Fibroblast of skin of right biceps (primary cell): Measurements from ENCODE around the gene CTDP1.

Experiments used
- DNase-seq: peaks from one replicate; pipeline ENCODE4 v3.0.0-alpha.2; 2013

Gene CTDP1

DNA sequence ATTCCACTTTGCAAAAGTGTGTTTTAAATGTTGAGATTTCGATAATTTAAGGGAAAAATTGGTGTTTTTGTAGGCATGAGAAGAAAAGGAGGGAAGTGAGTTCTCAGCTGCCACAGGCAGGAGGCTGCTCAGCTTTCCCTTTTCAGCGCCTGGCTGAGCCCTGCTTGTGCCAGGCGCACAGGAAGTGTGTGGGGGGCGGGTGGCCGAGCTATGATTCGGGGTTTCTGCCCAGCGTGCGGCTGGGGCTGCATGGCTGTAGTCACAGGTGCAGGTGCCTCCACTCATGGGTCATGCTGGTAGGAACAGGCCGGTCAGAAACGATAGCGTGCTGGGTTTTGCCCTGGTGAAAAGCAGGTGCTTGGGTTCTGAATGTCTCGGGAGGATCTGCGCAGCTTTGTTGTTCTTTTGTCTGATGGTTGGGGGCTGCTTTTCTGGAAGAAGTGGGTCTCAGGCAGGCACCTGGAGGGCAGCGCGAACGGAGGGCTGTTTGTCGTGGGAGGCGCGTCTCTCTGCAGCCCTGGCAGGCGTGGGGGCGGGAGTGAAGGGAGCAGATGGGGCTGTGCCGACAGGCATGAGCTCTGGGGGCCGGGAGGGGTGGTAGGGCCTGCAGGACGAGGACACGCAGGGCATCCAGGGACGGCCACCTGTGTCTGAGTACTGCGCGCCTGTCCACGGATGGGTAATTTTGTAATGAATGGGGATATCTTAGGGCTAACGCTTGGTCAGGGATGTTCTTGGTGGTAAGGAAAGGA, 120.2 kb downstream of the CTDP1 start:
- DNase-seq, result no peak

DNA sequence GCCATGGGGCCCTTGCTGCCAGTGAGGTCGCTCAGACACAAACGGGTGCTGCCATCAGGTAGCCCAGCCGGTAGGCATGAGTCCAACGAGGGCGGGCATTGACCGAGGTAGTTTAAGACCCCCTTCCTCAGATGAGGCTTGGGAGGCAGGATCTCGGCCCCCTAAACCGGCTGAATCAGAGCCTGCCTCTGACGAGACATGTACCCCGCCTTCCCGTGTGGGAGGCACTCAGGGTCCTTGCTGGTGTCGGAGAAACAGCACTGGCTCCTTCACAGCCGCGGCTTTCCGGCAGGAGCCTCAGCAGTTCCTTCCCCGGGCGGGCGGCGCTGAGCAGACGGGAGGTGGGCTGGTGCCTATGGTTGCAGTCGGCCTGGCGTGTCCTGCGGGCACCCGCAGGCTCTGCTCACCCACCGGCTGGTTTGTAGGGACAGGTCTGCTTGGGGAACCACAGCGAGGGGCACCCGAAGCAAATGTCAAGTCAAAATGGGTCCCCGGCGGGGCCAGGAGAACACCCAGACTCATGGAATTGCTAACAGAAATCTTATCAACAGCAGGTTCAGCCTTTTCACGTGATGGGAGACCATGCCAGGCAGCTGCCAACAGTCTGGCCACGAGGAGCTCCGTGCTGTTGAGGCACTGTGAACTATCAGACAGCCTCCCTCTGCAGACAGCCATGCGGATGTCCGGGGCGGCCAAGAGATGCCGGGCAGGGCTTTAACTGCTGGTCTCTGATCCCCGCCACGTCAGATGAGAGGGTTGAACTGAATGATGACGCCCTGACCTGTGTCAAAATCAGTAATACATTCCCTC, 121.0 kb downstream of the CTDP1 start:
- no peak for DNase-seq

GRCh38 chr18:79801217-79801616, 121.6 kb downstream of the CTDP1 start:
- no peak for DNase-seq

DNA sequence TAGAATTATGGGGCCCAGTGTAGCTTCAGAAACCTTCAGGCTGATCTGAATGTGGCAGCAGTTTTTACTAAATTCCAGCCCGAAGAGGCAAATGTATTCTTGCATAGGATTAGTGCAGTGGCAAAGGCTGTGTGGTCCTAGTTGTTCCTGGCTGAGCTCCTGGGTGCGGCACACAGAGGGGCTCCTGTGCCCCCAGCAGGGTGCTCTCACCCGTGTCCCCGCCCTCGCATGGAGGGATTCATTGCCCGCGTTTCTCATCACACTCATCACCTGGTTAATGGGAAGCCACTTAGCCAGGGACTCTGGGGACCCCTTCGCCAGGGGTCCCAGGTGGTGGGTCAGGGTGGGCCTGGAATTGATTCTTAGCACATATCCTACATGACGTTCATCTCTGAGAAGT, 122.0 kb downstream of the CTDP1 start:
- no peak for DNase-seq

DNA sequence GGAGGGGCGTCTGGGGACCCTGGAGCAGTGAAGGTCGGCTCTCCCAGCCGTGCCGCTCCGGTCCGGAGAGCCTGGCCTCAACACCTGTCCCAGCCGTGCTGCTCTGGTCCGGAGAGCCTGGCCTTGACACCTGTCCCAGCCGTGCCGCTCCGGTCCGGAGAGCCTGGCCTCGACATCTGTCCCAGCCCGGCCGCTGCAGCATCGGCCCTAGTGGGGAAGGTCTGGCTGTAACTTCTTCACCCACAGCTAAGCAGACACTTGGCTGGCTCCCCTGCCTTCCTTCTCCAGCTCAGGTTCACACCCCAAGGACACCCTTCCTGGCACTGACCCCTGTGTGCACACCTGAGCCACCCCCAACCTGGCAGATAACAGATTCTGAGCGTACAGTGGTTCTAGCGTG, 122.7 kb downstream of the CTDP1 start:
- DNase-seq, result no peak

- no peak for DNase-seq
Measured at GRCh38 chr18:79803611-79804051, 124.0 kb downstream of the CTDP1 start.
